ENCODE data around the gene METTL16. TPM values are rescaled to one million over a fixed set of nuclear protein-coding genes. Genes with fewer than 3 reads are reported as not detected.

The METTL16 gene
- total RNA-seq, 1 experiment from 2014 or later = 21.3 TPM

GRCh38 chr17:2373179-2373578, 138.5 kb downstream of the METTL16 start:
- no peak for DNase-seq
- no peaks in the 10 kb centered on the region for H3K36me3 ChIP-seq
- no peak overlapping the region for H3K4me3 ChIP-seq
- no peaks in the 10 kb centered on the region for H3K27me3 ChIP-seq
- no peaks in the 10 kb centered on the region for H3K9me3 ChIP-seq

- H3K27me3 ChIP-seq = no peaks in the 10 kb centered on the region
- no peak overlapping the region for H3K4me3 ChIP-seq
- H3K9me3 ChIP-seq = no peaks in the 10 kb centered on the region
- DNase-seq = no peak
- H3K36me3 ChIP-seq = no peaks in the 10 kb centered on the region
Measured at GRCh38 chr17:2372681-2373080, 139.0 kb downstream of the METTL16 start.

DNA sequence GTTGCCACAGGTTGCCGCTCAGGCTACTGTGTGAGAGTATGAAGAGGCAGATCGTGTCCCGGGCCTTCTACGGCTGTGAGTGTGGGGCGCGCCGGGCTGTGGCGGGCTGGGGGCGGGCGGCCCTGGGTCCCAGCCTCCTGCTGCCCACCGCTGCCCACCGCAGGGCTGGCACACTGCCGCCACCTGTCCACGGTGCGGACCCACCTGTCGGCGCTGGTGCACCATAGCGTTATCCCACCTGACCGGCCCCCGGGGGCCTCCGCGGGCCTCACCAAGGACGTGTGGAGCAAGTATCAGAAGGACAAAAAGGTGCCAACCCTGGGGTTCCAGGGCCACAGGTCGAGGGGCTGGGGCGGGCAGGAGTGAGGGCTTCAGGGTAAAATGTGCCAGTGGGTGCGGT, 139.5 kb downstream of the METTL16 start:
- Histone ChIP-seq H3K27me3 (no peaks in the 10 kb centered on the region), H3K9me3 (no peaks in the 10 kb centered on the region), H3K4me3 (no peak overlapping the region), H3K36me3 (no peaks in the 10 kb centered on the region)
- no peak for DNase-seq

- Histone ChIP-seq H3K27me3 (no peaks in the 10 kb centered on the region), H3K36me3 (no peaks in the 10 kb centered on the region), H3K4me3 (no peak overlapping the region), H3K9me3 (no peaks in the 10 kb centered on the region)
- DNase-seq = no peak
Measured at GRCh38 chr17:2371183-2372130, 140.2 kb downstream of the METTL16 start.

GRCh38 chr17:2370211-2370589, 141.5 kb downstream of the METTL16 start:
- Histone ChIP-seq H3K27me3 (no peaks in the 10 kb centered on the region), H3K9me3 (no peaks in the 10 kb centered on the region), H3K4me3 (no peak overlapping the region), H3K36me3 (no peaks in the 10 kb centered on the region)
- no peak for DNase-seq

- H3K36me3 ChIP-seq = no peaks in the 10 kb centered on the region
- H3K4me3 ChIP-seq = no peak overlapping the region
- H3K27me3 ChIP-seq = no peaks in the 10 kb centered on the region
- no peak for DNase-seq
- H3K9me3 ChIP-seq = no peaks in the 10 kb centered on the region
Measured at GRCh38 chr17:2369551-2370210, 142.0 kb downstream of the METTL16 start.

GRCh38 chr17:2369039-2369438, 142.6 kb downstream of the METTL16 start:
- no peak for DNase-seq
- Histone ChIP-seq H3K27me3 (no peaks in the 10 kb centered on the region), H3K36me3 (no peaks in the 10 kb centered on the region), H3K9me3 (no peaks in the 10 kb centered on the region), H3K4me3 (no peak overlapping the region)

DNA sequence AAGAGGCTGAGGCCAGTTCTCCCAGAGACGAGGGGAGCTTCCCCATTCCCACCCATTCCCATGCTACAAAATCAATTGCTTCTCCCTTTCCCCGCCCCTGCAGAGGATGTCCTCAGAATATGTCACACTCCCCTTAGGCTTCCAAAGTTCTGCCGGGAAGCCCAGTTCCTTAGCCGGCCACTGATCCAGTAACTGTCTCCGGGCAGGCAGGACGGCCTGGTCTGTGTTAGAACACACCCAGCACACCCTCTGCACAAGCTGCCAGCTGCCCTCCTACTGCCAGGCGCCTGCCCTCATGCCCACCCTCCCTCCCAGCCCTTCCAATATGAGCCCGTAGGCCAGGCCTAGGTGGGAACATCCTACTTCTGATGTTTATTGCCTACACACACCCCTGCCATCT, 143.3 kb downstream of the METTL16 start:
- no peak for DNase-seq
- Histone ChIP-seq H3K36me3 (no peaks in the 10 kb centered on the region), H3K4me3 (no peak overlapping the region), H3K27me3 (no peaks in the 10 kb centered on the region), H3K9me3 (no peaks in the 10 kb centered on the region)

DNA sequence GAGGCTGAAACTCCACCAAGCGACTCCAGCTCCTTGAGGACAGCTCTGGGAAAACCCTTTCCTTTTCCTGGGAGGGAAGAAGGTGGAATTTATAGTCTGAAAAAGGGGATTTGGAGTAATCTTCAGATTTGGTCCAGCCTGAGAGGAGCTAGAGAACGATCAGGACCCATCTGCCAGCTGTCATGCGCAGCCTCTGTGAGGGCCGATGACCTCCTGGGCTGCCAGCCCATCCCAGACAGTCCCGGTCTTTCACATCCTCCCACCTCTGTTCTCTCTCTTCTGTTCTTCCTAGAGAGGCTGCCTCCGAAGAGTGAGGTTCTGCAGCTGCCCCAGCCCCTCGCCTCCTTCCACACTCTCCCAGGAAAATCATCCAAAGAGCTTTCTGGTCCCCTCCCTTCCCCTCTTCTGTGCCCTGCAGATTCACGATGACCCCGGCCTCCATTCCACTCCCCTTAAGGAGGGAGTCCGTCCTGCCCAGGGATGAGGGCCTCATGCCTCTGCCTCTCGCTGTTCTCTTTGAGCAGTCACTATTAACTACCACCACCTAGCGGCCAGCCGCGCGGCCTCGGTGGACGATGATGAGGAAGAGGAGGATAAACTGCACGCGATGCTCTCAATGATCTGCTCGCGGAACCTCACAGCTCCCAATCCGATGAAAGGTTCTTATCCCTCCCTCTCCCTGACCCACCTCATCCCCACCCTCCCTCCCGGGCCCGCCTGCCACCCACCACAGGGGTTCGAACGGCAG, 144.8 kb downstream of the METTL16 start:
- DNase-seq = no peak
- Histone ChIP-seq H3K27me3 (no peaks in the 10 kb centered on the region), H3K4me3 (no peak overlapping the region), H3K36me3 (no peaks in the 10 kb centered on the region), H3K9me3 (no peaks in the 10 kb centered on the region)

Other genes starting within 250 kb of the METTL16 start
- gene SMG6, start 208.1 kb downstream of the METTL16 start, total RNA-seq (2014; rRNA removed; shearing (Covaris generic); ENCODE audit: low replicate concordance) = 15.3 and 24.9 TPM in 2 replicates
- 26.5 and 34.3 TPM in 2 replicates for gene SRR, start 207.9 kb downstream of the METTL16 start, total RNA-seq (2014; rRNA removed; shearing (Covaris generic); ENCODE audit: low replicate concordance)
- gene TSR1, start 175.4 kb downstream of the METTL16 start, total RNA-seq (2014; rRNA removed; shearing (Covaris generic); ENCODE audit: low replicate concordance) = 26.6 and 30.9 TPM in 2 replicates
- 7.8 and 9.6 TPM in 2 replicates for gene SGSM2, start 174.4 kb downstream of the METTL16 start, total RNA-seq (2014; rRNA removed; shearing (Covaris generic); ENCODE audit: low replicate concordance)
- 0.07 and 1.4 TPM in 2 replicates for gene MNT, start 110.8 kb downstream of the METTL16 start, total RNA-seq (2014; rRNA removed; shearing (Covaris generic); ENCODE audit: low replicate concordance)
- 66.4 and 179 TPM in 2 replicates for gene PAFAH1B1, start 81.8 kb upstream of the METTL16 start, total RNA-seq (2014; rRNA removed; shearing (Covaris generic); ENCODE audit: low replicate concordance)
- 44.7 and 63.8 TPM in 2 replicates for gene CLUH, start 199.9 kb upstream of the METTL16 start, total RNA-seq (2014; rRNA removed; shearing (Covaris generic); ENCODE audit: low replicate concordance)
- gene CCDC92B, start 237.8 kb upstream of the METTL16 start, total RNA-seq (2014; rRNA removed; shearing (Covaris generic); ENCODE audit: low replicate concordance) = not detected in 2 replicates

Data from MG63 (cell line).